HG02798 (cell line): ENCODE measurements around the gene CD47.

Experiments used
- ATAC-seq: cut with Tn5 transposase; IDR thresholded peaks from one replicate; pipeline ENCODE4 v1.9.1; 2021; ENCODE audit warnings: mild to moderate bottlenecking; ENCODE audit not compliant: unreplicated experiment, poor library complexity

Gene CD47

DNA sequence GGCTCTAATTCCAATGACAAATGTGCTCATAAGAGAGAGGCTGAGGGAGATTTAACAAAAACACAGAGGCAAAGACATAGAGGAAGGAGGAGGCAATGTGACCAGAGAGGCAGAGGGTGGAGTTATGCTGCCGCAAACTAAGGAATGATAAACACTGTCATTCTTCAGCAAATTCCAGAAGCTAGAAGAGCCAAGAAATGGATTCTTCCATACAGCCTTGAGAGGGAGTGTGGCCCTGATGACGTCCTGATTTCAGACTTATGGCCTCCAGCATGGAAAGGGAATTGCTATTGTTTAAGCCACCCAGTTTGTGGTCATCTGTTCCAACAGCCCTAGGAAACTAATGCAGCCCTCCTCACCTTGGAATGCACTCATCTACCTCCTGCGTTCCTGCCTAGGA is 30.5 kb downstream of the CD47 start:
- ATAC-seq: no peak

DNA sequence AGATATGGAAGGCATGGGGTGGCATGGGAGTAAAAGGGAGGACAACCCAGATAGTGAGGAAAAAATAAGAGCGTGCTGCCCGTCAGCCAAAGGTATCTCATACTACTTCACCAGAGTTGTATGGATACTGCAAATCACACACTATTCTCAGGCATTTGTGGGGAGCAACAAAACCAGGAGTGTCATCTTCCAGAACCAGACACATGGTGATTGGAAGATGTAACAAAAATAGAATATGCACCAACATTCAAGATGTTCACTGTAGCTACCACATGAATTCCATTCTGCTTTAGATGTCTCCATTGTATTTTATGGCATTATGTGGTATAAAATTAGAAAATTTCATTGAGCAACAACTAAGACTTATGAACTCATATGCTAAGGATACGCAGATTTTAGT is 34.9 kb downstream of the CD47 start:
- ATAC-seq: no peak

DNA sequence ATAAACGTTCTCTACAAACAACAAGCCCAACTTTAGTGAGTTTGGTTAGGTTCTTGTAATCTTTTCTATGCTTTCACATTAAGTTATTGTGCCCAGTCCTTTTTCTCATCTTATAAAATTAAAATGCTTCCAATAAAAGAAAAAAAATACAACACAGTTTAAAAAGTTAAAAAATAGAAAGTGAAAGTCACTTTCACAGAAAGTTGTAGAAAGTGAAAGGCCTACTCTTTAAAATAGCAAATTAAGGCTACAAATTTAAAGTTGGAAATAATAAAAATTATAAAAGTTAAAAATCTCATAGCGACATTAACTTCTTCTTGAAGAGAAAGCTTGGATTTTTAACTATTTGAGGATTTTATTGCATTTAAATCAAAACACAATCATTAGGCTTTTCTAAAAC is 35.9 kb downstream of the CD47 start:
- ATAC-seq: no peak

DNA sequence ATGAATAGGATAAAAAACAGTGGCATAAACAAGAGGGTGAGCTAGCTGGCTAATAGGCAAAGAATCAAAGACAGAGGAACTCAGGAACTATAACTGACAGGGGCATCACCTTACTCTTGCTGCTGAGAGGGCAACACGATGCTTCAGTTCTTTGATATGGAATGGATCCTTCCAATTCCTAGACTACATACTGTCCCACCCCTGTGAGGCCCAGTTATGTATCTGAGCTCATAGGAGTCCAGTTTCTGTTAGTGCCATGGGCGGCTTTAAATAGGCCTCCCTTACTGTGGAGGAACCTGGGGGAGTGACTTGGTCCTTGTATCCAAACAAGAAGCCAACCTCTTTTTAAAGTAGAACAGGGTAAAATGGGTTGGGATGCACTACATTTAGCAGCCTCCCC is 37.3 kb downstream of the CD47 start:
- no peak for ATAC-seq

DNA sequence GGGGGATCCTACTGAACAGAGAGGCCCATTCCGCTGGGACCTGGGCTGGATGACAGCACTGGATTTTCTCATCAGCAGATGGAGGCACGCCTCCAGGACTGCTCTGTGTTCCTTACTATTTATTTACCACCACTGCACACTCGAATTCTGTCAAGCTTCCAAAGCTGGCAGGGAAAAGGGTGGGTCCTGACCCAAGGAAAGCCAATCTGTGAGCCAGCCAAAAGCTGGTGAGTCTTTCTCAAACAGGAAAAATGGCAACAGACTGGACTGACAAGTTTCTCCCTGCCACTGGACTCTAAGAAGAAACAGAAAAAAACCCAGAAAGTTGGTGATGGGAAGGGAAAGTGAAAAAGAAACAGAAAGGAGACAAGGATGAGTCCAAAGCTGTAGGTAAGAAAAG is 37.8 kb downstream of the CD47 start:
- no peak for ATAC-seq

DNA sequence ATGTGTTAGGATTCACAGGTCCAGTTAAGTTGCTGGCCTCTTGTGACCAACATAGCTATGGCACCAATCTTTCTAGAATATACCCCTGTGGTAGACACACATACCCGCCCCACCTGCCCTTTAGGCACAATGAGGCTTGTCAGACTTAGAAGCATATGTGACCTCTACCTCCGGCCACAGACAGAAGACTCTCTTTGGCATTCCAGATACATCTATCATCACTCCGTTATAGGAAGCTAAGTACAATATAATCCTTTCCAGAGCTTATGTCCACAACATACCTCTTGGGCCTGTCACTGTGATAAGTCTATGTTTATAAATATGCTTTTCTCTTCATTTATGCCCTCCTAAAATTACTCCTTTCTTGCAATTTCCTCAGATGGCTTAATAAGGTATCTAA is 39.8 kb downstream of the CD47 start:
- no peak for ATAC-seq

DNA sequence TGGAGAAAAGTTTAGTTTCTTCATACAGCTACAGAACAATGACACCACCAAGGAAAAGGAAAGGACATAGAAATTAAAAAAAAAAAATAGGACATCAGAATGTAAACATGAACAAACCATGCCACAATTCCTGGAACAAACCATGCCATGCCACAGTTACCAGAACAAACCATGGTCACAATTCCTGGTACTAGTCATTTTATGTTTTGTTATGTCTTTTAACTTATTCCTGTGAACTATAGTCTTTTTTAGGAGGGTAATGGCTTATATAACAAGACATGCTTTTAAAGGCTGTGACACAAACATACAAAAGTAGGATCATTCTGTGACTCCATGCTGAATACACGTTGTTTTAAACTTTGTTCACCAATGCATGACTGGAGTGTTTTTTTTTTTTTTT is 42.8 kb downstream of the CD47 start:
- ATAC-seq: no peak

DNA sequence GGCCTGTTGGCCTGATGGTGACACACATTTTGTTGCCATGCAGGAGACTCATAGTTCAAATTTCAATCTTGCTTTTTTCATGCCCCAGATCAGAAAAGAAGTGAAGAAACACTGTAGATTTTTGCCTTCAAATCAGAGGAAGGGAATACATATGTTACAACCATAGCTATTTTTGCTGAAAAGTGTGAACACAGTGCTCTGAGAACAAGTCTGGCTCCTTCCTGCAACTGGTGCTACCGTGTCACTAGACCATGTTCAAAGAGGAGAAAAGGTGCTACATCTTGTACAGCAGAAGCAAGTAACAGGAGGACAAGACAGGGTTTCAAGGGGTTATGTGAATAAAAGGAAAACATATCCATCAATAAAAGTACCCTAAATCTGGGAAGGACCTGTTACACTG is 44.6 kb downstream of the CD47 start:
- ATAC-seq: no peak

DNA sequence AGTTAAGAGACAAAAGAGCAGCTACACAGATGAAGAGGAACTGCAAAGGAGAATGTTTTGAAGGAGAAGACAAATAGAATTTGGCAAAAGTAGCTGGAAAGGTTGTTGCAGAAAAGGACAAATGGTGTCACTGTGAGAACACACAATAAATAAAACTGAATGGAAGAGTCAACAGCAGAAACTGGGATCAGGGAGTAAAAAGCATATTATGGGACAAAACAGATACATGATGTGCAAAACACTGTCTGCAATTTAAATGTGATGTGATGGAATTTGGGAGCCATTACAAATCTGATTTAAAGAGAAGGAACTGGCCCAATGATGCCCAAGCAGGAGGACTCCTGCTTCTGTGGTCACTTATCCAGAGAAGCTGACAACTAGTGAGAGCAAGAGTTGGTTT is 46.1 kb downstream of the CD47 start:
- ATAC-seq: no peak

DNA sequence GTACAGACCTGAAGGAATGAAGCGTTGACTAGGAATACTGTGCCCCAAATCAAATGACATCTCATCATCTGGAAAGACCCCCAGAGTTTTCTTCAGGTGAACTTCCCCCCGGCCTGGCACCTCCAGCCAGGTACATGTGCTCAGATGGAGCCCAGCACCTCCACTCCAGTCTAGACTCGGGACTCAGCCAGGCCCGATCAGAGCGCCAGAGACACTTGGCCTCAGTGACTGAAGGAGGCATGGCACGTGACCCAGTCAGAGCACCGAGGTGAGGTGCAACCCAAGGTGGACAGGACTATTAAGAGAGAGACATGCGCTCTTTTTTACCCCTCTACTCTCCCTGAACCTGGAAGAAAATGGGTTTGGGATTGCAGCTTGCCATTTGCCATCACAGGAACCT is 48.5 kb downstream of the CD47 start:
- no peak for ATAC-seq

DNA sequence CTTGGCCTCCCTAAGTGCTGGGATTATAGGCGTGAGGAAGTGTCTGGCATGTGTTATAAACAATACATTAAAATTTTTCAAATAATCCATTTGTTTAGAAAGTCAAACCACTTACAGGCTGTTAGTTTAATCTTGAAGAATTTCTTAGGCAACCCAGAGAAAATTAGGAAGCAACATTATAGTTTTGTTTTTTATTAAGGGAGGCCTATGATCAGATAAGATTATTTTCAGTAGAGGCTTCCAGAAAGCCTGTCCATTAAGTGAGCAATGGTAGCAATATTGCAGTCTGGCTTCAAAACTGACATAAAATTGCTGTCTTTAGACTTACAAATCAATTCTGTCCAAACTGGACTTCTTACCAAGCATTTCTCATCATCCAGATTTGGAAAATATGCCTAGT is 49.6 kb downstream of the CD47 start:
- no peak for ATAC-seq

DNA sequence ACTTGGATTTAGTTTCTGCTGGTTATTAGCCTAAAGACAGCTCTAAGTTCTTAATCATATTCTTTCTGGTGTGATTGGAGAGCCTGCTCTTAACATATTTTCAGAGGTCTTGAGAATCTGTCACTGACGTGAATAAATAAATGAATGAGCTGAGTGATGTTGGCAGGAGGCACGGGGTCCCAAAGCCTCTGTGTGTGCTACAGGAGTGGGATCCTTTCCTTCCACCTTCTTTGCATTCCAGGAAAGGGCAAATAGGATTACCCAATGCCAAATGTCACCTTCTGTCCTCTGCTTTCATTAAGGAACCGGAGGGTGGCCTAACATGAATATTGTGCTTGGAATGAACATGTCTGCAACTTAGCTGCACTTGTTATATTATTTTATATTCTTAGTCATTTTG is 53.1 kb downstream of the CD47 start:
- no peak for ATAC-seq

DNA sequence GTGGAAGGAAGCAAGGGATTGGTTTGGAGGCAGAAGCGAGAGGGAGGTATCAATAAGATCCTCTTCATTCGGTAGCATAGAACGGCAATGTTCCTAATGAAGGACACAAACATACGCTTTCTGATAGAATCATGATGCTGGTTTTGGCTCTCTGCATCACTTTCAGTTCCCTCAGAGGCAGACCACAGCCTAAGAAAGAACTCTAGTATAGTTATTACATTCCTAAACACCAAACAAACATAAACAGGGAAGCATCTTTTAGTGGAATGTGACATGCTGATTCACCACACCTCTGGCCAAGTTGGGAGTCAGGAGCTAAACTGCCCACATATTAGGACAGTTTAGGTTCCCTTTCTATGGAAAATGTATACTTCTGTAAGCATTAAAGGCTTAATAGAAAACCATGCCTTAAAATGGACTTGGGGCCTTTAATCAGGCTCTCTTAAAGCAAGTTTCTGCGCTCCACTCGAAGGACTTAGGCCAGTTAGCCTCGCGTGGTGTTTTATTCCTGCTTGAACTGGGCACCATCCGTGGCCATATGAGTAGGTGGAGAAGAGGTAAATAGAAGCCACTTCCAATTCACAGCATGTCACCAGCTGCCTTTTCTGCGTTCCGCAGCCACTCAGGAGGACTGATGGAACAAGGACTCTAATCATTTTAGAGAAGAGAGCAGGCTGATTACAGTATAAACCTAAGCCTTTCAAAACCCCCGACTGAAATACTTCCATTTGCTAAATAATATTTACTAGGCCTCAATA is 53.7 kb downstream of the CD47 start:
- ATAC-seq: peak; percentile 49

DNA sequence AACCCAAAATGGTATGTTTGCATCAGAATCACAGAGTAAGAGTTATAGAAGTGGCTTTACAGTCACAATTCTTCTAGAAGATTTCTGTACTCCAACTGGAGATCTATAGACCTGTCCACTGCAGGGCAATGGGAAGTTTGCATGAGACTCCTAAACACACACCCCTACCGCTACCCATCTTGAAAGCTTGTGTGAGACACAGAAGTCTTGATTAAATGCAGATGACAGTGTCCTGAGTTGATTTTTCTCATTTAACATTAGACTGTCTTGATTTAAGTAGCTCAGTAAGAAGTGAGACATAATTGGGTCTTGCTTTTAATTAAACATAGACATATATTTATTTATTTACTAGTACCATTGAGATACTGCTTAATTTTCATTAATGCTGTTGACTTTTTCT is 54.4 kb downstream of the CD47 start:
- no peak for ATAC-seq

DNA sequence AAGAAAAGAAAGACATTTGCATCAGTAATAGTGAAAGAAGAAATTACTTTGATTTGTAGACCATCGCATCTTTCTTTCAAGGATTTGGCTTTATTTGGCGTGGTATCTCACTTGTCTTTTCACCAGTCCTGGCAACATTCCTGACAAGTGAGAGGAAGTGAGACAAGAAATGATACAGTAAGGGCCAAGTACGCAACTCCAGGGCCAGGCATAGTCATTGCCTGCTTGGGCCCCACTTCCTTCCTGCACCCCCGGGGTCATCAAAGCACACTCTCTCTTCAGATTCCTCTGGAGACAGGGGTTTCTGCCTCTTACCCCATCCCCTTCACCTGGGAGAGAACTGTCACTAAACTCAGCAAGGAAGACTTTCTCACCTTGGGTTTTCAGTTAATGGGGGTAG is 55.1 kb downstream of the CD47 start:
- ATAC-seq: no peak

DNA sequence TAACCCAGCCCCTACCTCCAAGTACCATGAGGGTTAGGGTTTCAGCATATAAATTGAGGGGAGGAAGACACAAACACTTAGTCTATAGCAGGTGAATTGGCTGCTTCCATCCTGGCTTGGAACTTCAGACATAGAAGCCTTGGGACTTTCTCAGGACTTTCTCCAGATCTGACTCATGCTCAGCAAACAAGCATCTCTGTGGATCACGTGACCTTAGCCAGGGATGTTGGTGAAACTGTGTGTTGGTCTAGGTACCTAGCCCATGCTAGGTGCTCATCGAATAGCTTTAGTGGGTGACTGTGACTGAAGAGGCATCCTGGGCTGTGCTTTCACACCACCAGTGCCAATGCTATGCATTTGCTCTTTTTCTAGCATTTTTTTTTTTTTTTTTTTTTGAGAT is 58.9 kb downstream of the CD47 start:
- no peak for ATAC-seq

DNA sequence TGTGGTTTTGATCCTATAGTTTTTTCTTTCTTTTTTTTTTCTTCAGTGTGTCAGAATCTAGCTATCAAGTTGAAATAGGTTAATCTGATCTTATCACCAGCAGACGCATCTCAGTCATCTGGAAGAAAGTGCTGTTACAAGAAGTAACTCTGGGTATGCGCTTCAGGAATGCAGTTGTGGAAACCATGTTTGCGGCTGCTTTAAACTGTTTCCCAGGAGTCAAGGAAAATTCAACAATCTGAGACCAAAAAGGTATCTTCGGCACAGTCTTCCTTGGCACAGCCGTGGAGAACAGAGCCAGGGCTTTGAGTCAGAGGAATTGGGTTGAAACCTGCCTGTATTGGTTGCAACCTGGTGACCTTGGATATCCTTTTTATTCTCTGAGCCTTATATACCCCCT is 59.9 kb downstream of the CD47 start:
- no peak for ATAC-seq

DNA sequence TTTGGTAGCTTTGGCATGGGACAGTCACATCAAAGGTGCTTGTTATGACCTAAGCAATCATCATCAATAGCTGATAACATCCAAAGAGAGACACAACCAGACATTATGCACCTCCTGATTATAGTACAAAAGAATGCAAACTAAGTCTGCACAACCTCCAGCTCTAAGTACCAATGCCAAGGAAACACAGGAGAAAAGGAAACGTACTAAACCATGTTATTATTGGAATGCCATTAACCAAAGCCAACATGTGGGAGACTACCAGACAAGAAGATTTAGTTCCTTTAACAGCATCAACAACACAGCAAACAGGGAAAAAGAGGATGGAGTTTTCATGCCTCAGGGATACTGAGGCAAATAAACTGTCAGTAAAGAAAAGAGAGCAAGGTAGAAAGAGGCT is 61.4 kb downstream of the CD47 start:
- ATAC-seq: no peak

DNA sequence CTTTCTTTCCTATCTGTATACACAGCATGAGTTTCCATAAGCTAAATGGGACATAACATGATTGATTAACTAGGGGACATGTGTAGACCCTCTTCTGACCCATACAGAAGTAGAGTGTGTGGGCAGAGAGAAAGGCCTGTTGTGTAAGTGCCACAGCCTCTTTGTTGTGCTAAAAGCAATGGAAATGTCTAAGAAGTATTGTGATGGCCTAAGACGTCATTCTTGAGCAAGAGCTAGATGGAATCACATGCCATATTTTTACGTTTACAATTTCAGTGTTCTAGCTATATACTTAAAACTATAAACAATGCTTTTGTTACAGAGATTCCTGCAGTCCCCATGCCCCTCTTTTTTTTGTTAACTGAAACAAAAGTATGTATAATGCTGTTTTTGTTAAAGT is 61.9 kb downstream of the CD47 start:
- ATAC-seq: no peak

DNA sequence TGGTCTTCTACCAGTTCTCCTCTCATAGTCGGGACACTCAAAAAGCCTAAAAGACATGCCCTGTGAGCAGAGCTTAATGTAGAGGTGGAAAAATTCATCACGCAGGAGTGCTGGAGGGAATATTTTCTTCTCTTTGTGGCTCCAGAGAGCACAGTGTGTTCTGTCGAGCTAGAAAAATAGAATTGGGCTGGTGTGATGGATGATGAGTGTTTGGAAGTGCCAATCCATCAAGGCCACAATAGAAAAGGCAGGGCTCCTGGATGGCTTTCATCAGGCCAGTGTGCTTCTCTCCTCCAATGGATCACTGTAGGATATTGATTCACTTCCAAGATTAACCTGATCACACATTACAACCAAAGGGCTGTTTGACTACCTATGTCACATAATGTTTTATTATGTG is 65.7 kb downstream of the CD47 start:
- no peak for ATAC-seq

DNA sequence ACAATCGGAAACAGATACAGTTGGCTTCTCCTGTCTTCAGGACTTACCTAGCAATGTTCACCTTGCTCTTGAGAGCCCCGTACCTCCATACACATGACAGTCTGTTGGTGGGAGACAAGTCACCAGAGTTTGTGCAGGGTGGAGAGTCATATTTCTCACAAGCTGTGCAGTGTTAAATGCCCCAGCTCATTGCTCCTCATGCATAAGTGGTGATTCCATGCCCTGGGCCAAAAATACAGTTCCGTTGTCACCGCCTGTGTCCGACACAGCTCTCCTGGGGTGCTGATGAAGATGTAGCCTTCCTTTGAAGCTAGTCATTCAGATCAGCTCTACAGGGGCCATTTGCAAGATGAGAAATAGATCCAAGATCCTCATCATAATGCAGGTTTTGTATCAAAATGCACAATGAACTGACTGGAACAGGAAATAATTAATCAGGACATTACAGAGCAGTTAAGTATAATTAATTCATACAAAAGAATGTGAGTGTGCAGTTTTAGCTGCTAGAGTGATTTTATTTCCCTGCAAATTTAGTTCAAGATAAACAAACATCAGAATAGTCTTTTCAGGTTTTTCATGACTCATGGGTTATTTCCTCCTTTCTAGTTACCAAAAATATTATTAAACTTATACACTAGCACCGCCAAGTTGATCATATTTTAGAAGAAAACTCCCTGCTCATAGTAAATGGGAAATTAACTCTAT is 66.5 kb downstream of the CD47 start:
- no peak for ATAC-seq
